K562 (cell line): ENCODE results near the gene GNG7. TPM values are rescaled to one million over a fixed set of nuclear protein-coding genes. Genes with fewer than 3 reads are reported as not detected.

Experiments used
- CBX3 ChIP-seq, 2 experiments: IDR thresholded peaks; 1 replicate in 1 of 2; 2 replicates in 1 of 2; pipeline ENCODE4 v1.6.1; 2012; ENCODE audit warnings: inconsistent platforms in 2 of 2, low read length in 2 of 2, borderline replicate concordance in 1 of 2, control low read depth in 1 of 2
- CHD1 ChIP-seq: fragments of 200-600 bp; sonication (generic); IDR thresholded peaks from one replicate; pipeline ENCODE4 v1.6.1; 2012; ENCODE audit warnings: mild to moderate bottlenecking, moderate library complexity, low read length, inconsistent platforms
- CTBP1 ChIP-seq: fragments of 450-650 bp; IDR thresholded peaks from 2 replicates; pipeline ENCODE4 v1.6.1; 2016; ENCODE audit warnings: borderline replicate concordance
- CTCF ChIP-seq, 3 experiments: IDR thresholded peaks in 2 of 3; conservative IDR thresholded peaks in 1 of 3; 2 replicates each; pipeline ENCODE4 v1.5.1; 2011 to 2012; ENCODE audit warnings: low read length in 3 of 3, mild to moderate bottlenecking in 3 of 3, control low read depth in 2 of 3, improper control_type of control experiment in 1 of 3, inconsistent platforms in 1 of 3, low read depth in 1 of 3, mixed read lengths in 1 of 3, moderate library complexity in 1 of 3; ENCODE audit not compliant: insufficient read depth in 2 of 3
- DPF2 ChIP-seq: fragments of 450-650 bp; IDR thresholded peaks from 2 replicates; pipeline ENCODE4 v1.6.1; 2016
- GABPA ChIP-seq: fragments of 200-800 bp; sonication (Bioruptor generic); conservative IDR thresholded peaks from 2 replicates; pipeline ENCODE4 v1.6.1; 2016; ENCODE audit warnings: low read depth, missing genetic modification characterization, missing compliant biosample characterization
- GTF2A2 ChIP-seq: IDR thresholded peaks from 2 replicates; pipeline ENCODE4 v1.6.1; 2016; ENCODE audit warnings: mild to moderate bottlenecking, missing genetic modification characterization, missing compliant biosample characterization
- GTF2F1 ChIP-seq: IDR thresholded peaks from 2 replicates; pipeline ENCODE4 v1.6.1; 2011; ENCODE audit warnings: low read depth, low read length, improper control_type of control experiment
- ID3 ChIP-seq, 2 experiments: fragments of 250-450 bp in 1 of 2; fragments of 450-650 bp in 1 of 2; sonication (Bioruptor Pico) in 1 of 2; IDR thresholded peaks; 2 replicates each; pipeline versions ENCODE4 v1.6.1 to v1.8.0; 2016 to 2021; ENCODE audit warnings: mild to moderate bottlenecking in 2 of 2, moderate library complexity in 2 of 2, missing compliant biosample characterization in 1 of 2, missing genetic modification characterization in 1 of 2
- KLF10 ChIP-seq: fragments of 250-450 bp; sonication (Bioruptor Pico); IDR thresholded peaks from 2 replicates; pipeline ENCODE4 v1.6.1; 2021; ENCODE audit warnings: matching md5 sums
- RBM14 ChIP-seq: fragments of 200-400 bp; formaldehyde crosslinking; IDR thresholded peaks from 2 replicates; pipeline ENCODE4 v1.6.1; 2018; ENCODE audit warnings: low read depth, mild to moderate bottlenecking, low read length, moderate library complexity, borderline replicate concordance; ENCODE audit not compliant: insufficient read depth
- SMAD2 ChIP-seq: fragments of 150-350 bp; IDR thresholded peaks from 2 replicates; pipeline ENCODE4 v1.6.1; 2014; ENCODE audit warnings: low read depth, mild to moderate bottlenecking, low read length
- SMC3 ChIP-seq: conservative IDR thresholded peaks from 2 replicates; pipeline ENCODE4 v1.6.1; 2011; ENCODE audit warnings: low read depth, low read length, improper control_type of control experiment; ENCODE audit not compliant: insufficient read depth
- TAL1 ChIP-seq: fragments of 450-650 bp; IDR thresholded peaks from 2 replicates; pipeline ENCODE4 v1.6.1; 2016; ENCODE audit warnings: mild to moderate bottlenecking
- TEAD4 ChIP-seq, 2 experiments: sonication (generic) in 1 of 2; formaldehyde crosslinking in 1 of 2; IDR thresholded peaks; 2 replicates each; pipeline versions ENCODE4 v1.6.1 to v1.8.0; 2012 to 2022; ENCODE audit warnings: borderline replicate concordance in 1 of 2, inconsistent platforms in 1 of 2, low read length in 1 of 2, mild to moderate bottlenecking in 1 of 2, missing genetic modification reagents in 1 of 2
- TSHZ1 ChIP-seq: fragments of 250-450 bp; sonication (Bioruptor Pico); IDR thresholded peaks from 2 replicates; pipeline ENCODE4 v1.4.0; 2020; ENCODE audit warnings: mild to moderate bottlenecking, moderate library complexity
- VEZF1 ChIP-seq: fragments of 200-800 bp; sonication (Bioruptor generic); IDR thresholded peaks from 2 replicates; pipeline ENCODE4 v1.6.1; 2017; ENCODE audit warnings: missing genetic modification characterization, missing compliant biosample characterization
- ZNF232 ChIP-seq: sonication (generic); formaldehyde crosslinking; IDR thresholded peaks from 2 replicates; pipeline ENCODE4 v1.8.0; 2022; ENCODE audit warnings: mild to moderate bottlenecking, missing genetic modification reagents
- ZNF263 ChIP-seq: sonication (generic); formaldehyde crosslinking; IDR thresholded peaks from 2 replicates; pipeline ENCODE4 v1.8.0; 2022; ENCODE audit warnings: mild to moderate bottlenecking, missing genetic modification reagents, borderline replicate concordance
- ZNF668 ChIP-seq: fragments of 250-450 bp; sonication (Bioruptor Pico); IDR thresholded peaks from 2 replicates; pipeline ENCODE4 v1.8.0; 2022; ENCODE audit warnings: mild to moderate bottlenecking, inconsistent platforms
- polyA plus RNA-seq, 8 experiments: library from polyadenylated mRNA; depleted of rRNA in 4 of 8; stranded (reverse) in 5 of 8; unstranded in 3 of 8; fragments of >200 nt; fragmentation: Nextera tagmentation in 2 of 8; fragmentation: Illumina TruSeq in 1 of 8; extraction: Ambion mirVana in 2 of 8; extraction: Trizol in 1 of 8; gene quantifications; 2 replicates each; pipeline versions ENCODE4 v1.2.1 to v1.2.3, GENCODE V29; 2011 to 2014; ENCODE audit warnings: inconsistent platforms in 1 of 8, missing spikeins in 1 of 8
- total RNA-seq, 7 experiments: library from RNA; depleted of rRNA in 6 of 7; stranded (reverse); fragments of >200 nt in 6 of 7; fragmentation: Illumina TruSeq in 2 of 7; extraction: Trizol in 2 of 7; gene quantifications; 2 replicates each; pipeline versions ENCODE4 v1.2.1 to v1.2.3, GENCODE V29; 2011 to 2021; ENCODE audit warnings: low replicate concordance in 1 of 7

The GNG7 gene
- total and polyA plus RNA-seq, 9 of the 15 experiments (the other 6 are each of a cell fraction or from before 2014, with no cell fraction given), result 0.01 to 0.20 (median 0.06) TPM; not detected in 1

GRCh38 chr19:2648528-2648937, 54.0 kb downstream of the GNG7 start (continued):
- TF ChIP-seq TSHZ1 (CRISPR knock-in tag) (no peak), VEZF1 (CRISPR knock-in tag) (peak; percentile 23; the same call in 1 of the 2 replicates), SMC3 (peak; percentile 82), KLF10 (no peak), ZNF263 (no peak), TEAD4 (IDR thresholded peaks at IDR 0.05; ENCODE audit: low read length) (peak; percentile 27), TEAD4 (CRISPR knock-in tag; IDR thresholded peaks at IDR 0.05; ENCODE audit: borderline replicate concordance) (no peak), GTF2A2 (tag) (no peak), CTBP1 (no peak; the same call in 1 of the 2 replicates), GTF2F1 (no peak), SMAD2 (no peak), DPF2 (no peak), CHD1 (no peak), ZNF668 (CRISPR knock-in tag) (no peak), TAL1 (no peak), RBM14 (no peak), CBX3 (IDR thresholded peaks at IDR 0.05; ENCODE audit: borderline replicate concordance in 1 of 2, low read length in 2 of 2) (0 out of 3 replicates have a peak, but pooled peaks of 1 of the 2 experiments have one; percentile 10), CTCF (IDR thresholded peaks at IDR 0.05 in 2 of 3, conservative IDR thresholded peaks at IDR 0.05 in 1 of 3; ENCODE audit: insufficient read depth in 2 of 3, low read depth in 1 of 3, low read length in 3 of 3) (peak; percentile 87 to 96 (median 91)), ID3 (CRISPR knock-in tag; IDR thresholded peaks at IDR 0.05) (no peak), ID3 (tag; IDR thresholded peaks at IDR 0.05) (0 out of 2 replicates have a peak, but pooled peaks have one; percentile 22), ZNF232 (CRISPR knock-in tag) (no peak), GABPA (tag) (no peak)
